ENCODE results near the gene UCP2.

The UCP2 gene

GRCh38 chr11:74009675-74010305 is 27.1 kb upstream of the UCP2 start:
- no peak for DNase-seq (ENCODE audit: low read depth in 2 of 2)

GRCh38 chr11:74009230-74009547 is 26.5 kb upstream of the UCP2 start:
- DNase-seq (ENCODE audit: low read depth in 2 of 2): no peak

- no peak for DNase-seq (ENCODE audit: low read depth in 2 of 2)
These were observed 26.0 kb upstream of the UCP2 start, which contains the start of gene UCP3 for GRCh38 chr11:74008373-74009229. UCP3 (minus strand) TSS chr11:74009085; CDS start chr11:74007042, 2,043 bp downstream.

GRCh38 chr11:74007691-74008372 is 25.2 kb upstream of the UCP2 start:
- DNase-seq (ENCODE audit: low read depth in 2 of 2): no peak

GRCh38 chr11:74006743-74007304 is 24.2 kb upstream of the UCP2 start:
- DNase-seq (ENCODE audit: low read depth in 2 of 2): no peak

GRCh38 chr11:74005721-74006517 is 23.3 kb upstream of the UCP2 start:
- DNase-seq (ENCODE audit: low read depth in 2 of 2): no peak

GRCh38 chr11:74004759-74005615 is 22.3 kb upstream of the UCP2 start:
- DNase-seq (ENCODE audit: low read depth in 2 of 2): peak; percentile 54 to 59

- DNase-seq (ENCODE audit: low read depth in 2 of 2): no peak
These were observed 21.5 kb upstream of the UCP2 start for GRCh38 chr11:74004046-74004695.

- no peak for DNase-seq (ENCODE audit: low read depth in 2 of 2)
These were observed 20.2 kb upstream of the UCP2 start for GRCh38 chr11:74002832-74003231.

GRCh38 chr11:74001822-74002286 is 19.2 kb upstream of the UCP2 start:
- no peak for DNase-seq (ENCODE audit: low read depth in 2 of 2)

- no peak for DNase-seq (ENCODE audit: low read depth in 2 of 2)
These were observed 17.9 kb upstream of the UCP2 start for GRCh38 chr11:74000307-74001133.

- DNase-seq (ENCODE audit: low read depth in 2 of 2): no peak
These were observed 17.1 kb upstream of the UCP2 start for GRCh38 chr11:73999581-74000306.

GRCh38 chr11:73998846-73999575 is 16.4 kb upstream of the UCP2 start:
- no peak for DNase-seq (ENCODE audit: low read depth in 2 of 2)

GRCh38 chr11:73997120-73997770 is 14.6 kb upstream of the UCP2 start:
- DNase-seq (ENCODE audit: low read depth in 2 of 2): no peak

GRCh38 chr11:73996161-73996747 is 13.6 kb upstream of the UCP2 start:
- no peak for DNase-seq (ENCODE audit: low read depth in 2 of 2)

GRCh38 chr11:73995731-73996130 is 13.1 kb upstream of the UCP2 start:
- no peak for DNase-seq (ENCODE audit: low read depth in 2 of 2)

GRCh38 chr11:73995247-73995646 is 12.6 kb upstream of the UCP2 start:
- no peak for DNase-seq (ENCODE audit: low read depth in 2 of 2)
